H1 (cell line): ENCODE results near the gene OLA1. TPM values are rescaled to one million over a fixed set of nuclear protein-coding genes. Genes with fewer than 3 reads are reported as not detected.

ENCODE experiments used
- CTCF ChIA-PET: fragments of 300-600 bp; sonication (Branson Sonifier 250); formaldehyde crosslinking; loops from one replicate; lab custom pipeline; 2021; ENCODE audit not compliant: partially characterized antibody; lab: Charles Lee
- POLR2A ChIA-PET: fragments of 300-600 bp; sonication (Branson Sonifier 250); formaldehyde crosslinking; loops from one replicate; lab custom pipeline; 2021; ENCODE audit warnings: inconsistent platforms; ENCODE audit not compliant: partially characterized antibody; lab: Charles Lee
- DNase-seq, 2 experiments: peaks; one replicate each; pipeline versions ENCODE4 v3.0.0 to v3.0.0-alpha.2; 2010 to 2022; ENCODE audit warnings: low spot score in 2 of 2, low read depth in 1 of 2, mixed read lengths in 1 of 2
- FAIRE-seq: peaks from 2 replicates; lab custom pipeline; 2011; peaks lifted over from hg19 to GRCh38; lab: Jason Lieb, UNC
- H2AFZ ChIP-seq: 2 replicates; pipeline ENCODE4 v1.8.1; 2012; ENCODE audit warnings: low read length, inconsistent platforms
- H2AK5ac ChIP-seq: 2 replicates; pipeline ENCODE4 v1.6.1; 2013; ENCODE audit warnings: low read depth, low read length
- H2BK120ac ChIP-seq: replicated peaks from 2 replicates; pipeline ENCODE3; 2013; ENCODE audit warnings: low read depth, low read length, inconsistent platforms
- H2BK12ac ChIP-seq: 2 replicates; pipeline ENCODE4 v1.6.1; 2013; ENCODE audit warnings: low read depth, low read length
- H2BK15ac ChIP-seq: 2 replicates; pipeline ENCODE4 v1.6.1; 2013; ENCODE audit warnings: low read length
- H2BK20ac ChIP-seq: 2 replicates; pipeline ENCODE4 v1.6.1; 2013; ENCODE audit warnings: low read length
- H2BK5ac ChIP-seq: 2 replicates; pipeline ENCODE4 v1.6.1; 2013; ENCODE audit warnings: low read depth, low read length
- H3K14ac ChIP-seq: 2 replicates; pipeline ENCODE4 v1.6.1; 2013; ENCODE audit warnings: inconsistent platforms; ENCODE audit not compliant: insufficient read length
- H3K18ac ChIP-seq: 2 replicates; pipeline ENCODE4 v1.6.1; 2013; ENCODE audit warnings: low read length; ENCODE audit errors: extremely low read depth
- H3K23ac ChIP-seq: 2 replicates; pipeline ENCODE4 v1.6.1; 2013; ENCODE audit warnings: inconsistent platforms; ENCODE audit not compliant: insufficient read length
- H3K23me2 ChIP-seq: 2 replicates; pipeline ENCODE4 v1.6.1; 2013; ENCODE audit warnings: low read depth, low read length
- H3K27ac ChIP-seq: 2 replicates; pipeline ENCODE4 v1.6.1; 2011; ENCODE audit warnings: low read depth, low read length, inconsistent platforms
- H3K27me3 ChIP-seq, 4 experiments: replicated peaks in 1 of 4; 1 replicate in 1 of 4; 2 replicates in 3 of 4; pipeline versions ENCODE4 v1.6.1 to v1.8.1; 2011 to 2013; ENCODE audit warnings: low read length in 3 of 4, mild to moderate bottlenecking in 3 of 4, inconsistent platforms in 2 of 4, mixed read lengths in 2 of 4, moderate library complexity in 1 of 4; ENCODE audit not compliant: control insufficient read depth in 3 of 4, insufficient read depth in 3 of 4; ENCODE audit errors: extremely low read depth in 1 of 4
- H3K36me3 ChIP-seq, 4 experiments: 2 replicates each; pipeline versions ENCODE4 v1.6.1 to v1.8.1; 2011 to 2013; ENCODE audit warnings: mild to moderate bottlenecking in 4 of 4, low read length in 3 of 4, moderate library complexity in 2 of 4, control low read depth in 1 of 4, inconsistent platforms in 1 of 4; ENCODE audit not compliant: insufficient read depth in 4 of 4, control insufficient read depth in 2 of 4
- H3K4ac ChIP-seq: replicated peaks from 2 replicates; pipeline ENCODE3; 2013; ENCODE audit warnings: low read length, low read depth, mixed read lengths, inconsistent platforms; ENCODE audit not compliant: insufficient read length
- H3K4me1 ChIP-seq, 4 experiments: replicated peaks in 1 of 4; 1 replicate in 1 of 4; 2 replicates in 3 of 4; pipeline versions ENCODE4 v1.6.1 to v1.8.1; 2011 to 2013; ENCODE audit warnings: low read length in 3 of 4, inconsistent platforms in 2 of 4, mixed read lengths in 1 of 4; ENCODE audit not compliant: insufficient read depth in 4 of 4, control insufficient read depth in 3 of 4
- H3K4me2 ChIP-seq, 2 experiments: 2 replicates each; pipeline versions ENCODE4 v1.6.1 to v1.8.1; 2011 to 2013; ENCODE audit warnings: low read depth in 2 of 2, low read length in 2 of 2, control low read depth in 1 of 2, inconsistent platforms in 1 of 2, mild to moderate bottlenecking in 1 of 2; ENCODE audit not compliant: insufficient read depth in 1 of 2
- H3K4me3 ChIP-seq, 4 experiments: fragments of 200-600, 300-600 bp in 1 of 4; sonication (generic), shearing (Covaris generic), sonication (Bioruptor Twin) in 1 of 4; 2 replicates each; pipeline versions ENCODE4 v1.5.1 to v1.8.1; 2011 to 2016; ENCODE audit warnings: low read length in 4 of 4, low read depth in 3 of 4, control low read depth in 2 of 4, inconsistent platforms in 2 of 4, mild to moderate bottlenecking in 2 of 4, mixed read lengths in 1 of 4, moderate library complexity in 1 of 4; ENCODE audit not compliant: insufficient read depth in 2 of 4; ENCODE audit errors: extremely low read depth in 1 of 4
- H3K56ac ChIP-seq: replicated peaks from 2 replicates; pipeline ENCODE3; 2013; ENCODE audit warnings: low read depth, mild to moderate bottlenecking, mixed read lengths, low read length, inconsistent platforms; ENCODE audit not compliant: insufficient read length
- H3K79me1 ChIP-seq: 2 replicates; pipeline ENCODE4 v1.6.1; 2013; ENCODE audit warnings: low read depth, low read length, control low read depth
- H3K79me2 ChIP-seq, 2 experiments: 2 replicates each; pipeline versions ENCODE4 v1.6.1 to v1.8.1; 2012 to 2013; ENCODE audit warnings: low read length in 2 of 2, mild to moderate bottlenecking in 2 of 2, inconsistent platforms in 1 of 2; ENCODE audit not compliant: insufficient read depth in 2 of 2, control insufficient read depth in 1 of 2
- H3K9ac ChIP-seq, 4 experiments: replicated peaks in 1 of 4; 1 replicate in 1 of 4; 2 replicates in 3 of 4; pipeline versions ENCODE4 v1.6.1 to v1.8.1; 2011 to 2013; ENCODE audit warnings: low read depth in 3 of 4, low read length in 3 of 4, control low read depth in 2 of 4, mild to moderate bottlenecking in 2 of 4, moderate library complexity in 2 of 4, inconsistent platforms in 1 of 4; ENCODE audit errors: extremely low read depth in 1 of 4
- H3K9me3 ChIP-seq, 2 experiments: 2 replicates each; pipeline versions ENCODE4 v1.6.1 to v1.8.1; 2012 to 2013; ENCODE audit warnings: mild to moderate bottlenecking in 2 of 2, moderate library complexity in 2 of 2, control low read depth in 1 of 2, inconsistent platforms in 1 of 2, low read depth in 1 of 2, low read length in 1 of 2, mixed read lengths in 1 of 2; ENCODE audit not compliant: insufficient read depth in 2 of 2
- H4K20me1 ChIP-seq, 2 experiments: replicated peaks in 1 of 2; 2 replicates each; pipeline versions ENCODE3 to v1.8.1; 2011 to 2013; ENCODE audit warnings: inconsistent platforms in 2 of 2, low read length in 2 of 2, mild to moderate bottlenecking in 1 of 2; ENCODE audit not compliant: insufficient read depth in 2 of 2, control insufficient read depth in 1 of 2
- H4K5ac ChIP-seq: 2 replicates; pipeline ENCODE4 v1.6.1; 2013; ENCODE audit warnings: low read length, low read depth, mixed read lengths, inconsistent platforms; ENCODE audit not compliant: insufficient read length
- H4K8ac ChIP-seq: 2 replicates; pipeline ENCODE4 v1.8.0; 2013; ENCODE audit warnings: mild to moderate bottlenecking, moderate library complexity, low read length, inconsistent platforms; ENCODE audit not compliant: insufficient read depth; ENCODE audit errors: extremely low read depth
- H4K91ac ChIP-seq: replicated peaks from 2 replicates; pipeline ENCODE3; 2013; ENCODE audit warnings: low read length, mixed read lengths, inconsistent platforms; ENCODE audit not compliant: insufficient read length
- CHD2 ChIP-seq: IDR thresholded peaks from 2 replicates; pipeline ENCODE4 v1.6.1; 2012; ENCODE audit warnings: low read length, improper control_type of control experiment
- CREB1 ChIP-seq: IDR thresholded peaks from 2 replicates; pipeline ENCODE4 v1.6.1; 2012; ENCODE audit warnings: inconsistent platforms
- HDAC2 ChIP-seq, 2 experiments: fragments of 300-600 bp in 1 of 2; sonication (generic) in 1 of 2; IDR thresholded peaks; 2 replicates each; pipeline ENCODE4 v1.6.1; 2011 to 2012; ENCODE audit warnings: low read depth in 2 of 2, low read length in 2 of 2, mild to moderate bottlenecking in 2 of 2, moderate library complexity in 2 of 2, borderline replicate concordance in 1 of 2, inconsistent platforms in 1 of 2
- HDAC6 ChIP-seq: IDR thresholded peaks from one replicate; pipeline ENCODE4 v1.7.1; 2012; ENCODE audit warnings: low read depth, mild to moderate bottlenecking, inconsistent platforms, low read length, moderate library complexity
- KDM4A ChIP-seq: IDR thresholded peaks from one replicate; pipeline ENCODE4 v1.7.1; 2012; ENCODE audit warnings: low read depth, mild to moderate bottlenecking, moderate library complexity, low read length, inconsistent platforms; ENCODE audit not compliant: severe bottlenecking
- NRF1 ChIP-seq: IDR thresholded peaks from 2 replicates; pipeline ENCODE4 v1.6.1; 2011; ENCODE audit warnings: mild to moderate bottlenecking, low read depth, low read length, improper control_type of control experiment
- RAD21 ChIP-seq, 2 experiments: IDR thresholded peaks in 1 of 2; conservative IDR thresholded peaks in 1 of 2; 2 replicates each; pipeline ENCODE4 v1.6.1; 2011; ENCODE audit warnings: low read depth in 2 of 2, low read length in 2 of 2, improper control_type of control experiment in 1 of 2, inconsistent platforms in 1 of 2, mild to moderate bottlenecking in 1 of 2, moderate library complexity in 1 of 2
- WGBS, 2 experiments: shearing (Covaris generic) in 1 of 2; methylation state at CpG; one replicate each; pipeline versions ENCODE4 v1.1.6 to v1.1.7; 2013 to 2015; ENCODE audit warnings: low lambda C conversion rate in 2 of 2, mixed read lengths in 2 of 2, inconsistent platforms in 1 of 2, low coverage in 1 of 2, missing lambda C conversion rate in 1 of 2; ENCODE audit not compliant: insufficient replicate concordance in 2 of 2, insufficient coverage in 1 of 2, insufficient read length in 1 of 2; ENCODE audit errors: extremely low coverage in 1 of 2, missing lambda C conversion rate in 1 of 2; 5-methylcytosine and 5-hydroxymethylcytosine counted together
- polyA plus RNA-seq, 7 experiments: library from polyadenylated mRNA; depleted of rRNA in 3 of 7; stranded (reverse) in 5 of 7; unstranded in 2 of 7; fragments of >200 nt in 5 of 7; fragments of 200-250 nt in 2 of 7; gene quantifications; 1 replicate in 5 of 7; 2 replicates in 1 of 7; 4 replicates in 1 of 7; pipeline versions ENCODE4 v1.2.1 to v1.2.3, GENCODE V29; 2011 to 2013; ENCODE audit warnings: missing spikeins in 2 of 7, mixed read lengths in 2 of 7
- total RNA-seq: library from RNA; stranded (reverse); fragmentation: NEBNext Ultra II Directional; extraction: Animal tissue kit (Norgen Biotek cat#: 25700); gene quantifications from 2 replicates; pipeline ENCODE4 v1.2.1, GENCODE V29; 2021
- TF ChIP-seq, protein P1 (sequence below): IDR thresholded peaks from 2 replicates; pipeline ENCODE4 v1.6.1; 2012; ENCODE audit warnings: inconsistent platforms

Gene OLA1
- total and polyA plus RNA-seq, 2 of the 8 experiments (the other 6 are each of a cell fraction or from before 2014, with no cell fraction given), result 39.3 to 158 TPM

DNA sequence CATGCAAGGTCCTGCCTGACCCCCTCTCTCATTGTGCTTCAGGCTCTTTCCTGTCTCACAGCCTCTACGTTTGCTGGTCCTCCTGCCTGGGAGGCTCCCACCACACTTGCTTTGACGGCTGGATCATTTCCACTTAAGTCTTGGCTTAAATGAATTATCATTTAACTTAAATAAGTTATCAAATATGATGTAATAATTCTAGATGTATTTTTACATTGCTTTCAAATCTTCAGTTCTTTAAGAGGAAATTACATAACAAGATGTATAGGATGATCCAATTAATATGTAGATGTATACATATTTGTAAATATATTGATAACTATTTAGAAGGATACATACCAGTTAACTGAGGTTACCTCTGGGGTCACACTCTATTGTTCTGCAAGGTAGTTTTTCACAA, 180.5 kb downstream of the OLA1 start:
- no peak overlapping the region for H3K23ac ChIP-seq
- H3K23me2 ChIP-seq, result no peaks in the 10 kb centered on the region
- ChIA-PET CTCF (no interaction called here), POLR2A (no interaction called here)
- H3K4me2 ChIP-seq, result no peak overlapping the region
- H3K4ac ChIP-seq, result no peak overlapping the region
- FAIRE-seq, result no peak
- H3K18ac ChIP-seq, result no peak overlapping the region
- H3K9me3 ChIP-seq, result no peaks in the 10 kb centered on the region
- H4K8ac ChIP-seq, result no peak overlapping the region
- H2BK120ac ChIP-seq, result no peak overlapping the region
- H3K36me3 ChIP-seq, result no peaks in the 10 kb centered on the region
- H3K79me1 ChIP-seq, result no peaks in the 10 kb centered on the region
- 90% methylated on average over 2 of the region's 2 CpGs; no CpG with 5 or more reads in 1 of the 2 experiments for WGBS, 2 experiments
- H2BK5ac ChIP-seq, result no peak overlapping the region
- H3K4me1 ChIP-seq, result peaks cover 0 to 12% (median 4%) of the 10 kb centered on the region in 4 experiments; a peak in 3 of 7 replicates
- no peak overlapping the region for H4K5ac ChIP-seq
- H2BK15ac ChIP-seq, result no peak overlapping the region
- no peaks in the 10 kb centered on the region for H3K27me3 ChIP-seq
- no peak overlapping the region for H2AK5ac ChIP-seq
- H4K91ac ChIP-seq, result no peak overlapping the region
- H3K56ac ChIP-seq, result no peak overlapping the region
- no peak overlapping the region for H2AFZ ChIP-seq
- H4K20me1 ChIP-seq, result no peaks in the 10 kb centered on the region
- no peak overlapping the region for H3K14ac ChIP-seq
- no peak for DNase-seq
- H3K9ac ChIP-seq, result no peak overlapping the region
- H3K4me3 ChIP-seq, result no peak overlapping the region
- no peak overlapping the region for H2BK12ac ChIP-seq
- no peaks in the 10 kb centered on the region for H3K79me2 ChIP-seq
- H2BK20ac ChIP-seq, result no peak overlapping the region
- no peak overlapping the region for H3K27ac ChIP-seq
- TF ChIP-seq HDAC2 (IDR thresholded peaks at IDR 0.05; ENCODE audit: borderline replicate concordance in 1 of 2, low read depth in 2 of 2, low read length in 2 of 2) (no peak), RAD21 (IDR thresholded peaks at IDR 0.05 in 1 of 2, conservative IDR thresholded peaks at IDR 0.05 in 1 of 2; ENCODE audit: low read depth in 2 of 2, low read length in 2 of 2) (no peak), KDM4A (no peak), NRF1 (no peak), CHD2 (no peak), HDAC6 (no peak), CREB1 (no peak)
- TF ChIP-seq, protein P1, sequence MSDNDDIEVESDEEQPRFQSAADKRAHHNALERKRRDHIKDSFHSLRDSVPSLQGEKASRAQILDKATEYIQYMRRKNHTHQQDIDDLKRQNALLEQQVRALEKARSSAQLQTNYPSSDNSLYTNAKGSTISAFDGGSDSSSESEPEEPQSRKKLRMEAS, result no peak
